Osteocyte (in vitro differentiated cells): ENCODE data around the gene DDB1. TPM values are rescaled to one million over a fixed set of nuclear protein-coding genes. Genes with fewer than 3 reads are reported as not detected.
"Not testable (repeated sequence)": the region's sequence is repeated elsewhere in the genome, so short reads cannot be mapped to it uniquely, and the experiment has no call there.

Experiments used
- DNase-seq: peaks from one replicate; pipeline ENCODE4 v3.0.0; 2021; ENCODE audit warnings: mixed read lengths; ENCODE audit not compliant: unreplicated experiment; ENCODE audit errors: extremely low spot score
- H3K27ac Mint-ChIP-seq: one replicate; pipeline ENCODE4 v1.8.0; 2021; ENCODE audit warnings: mild to moderate bottlenecking, mixed read lengths; ENCODE audit not compliant: unreplicated experiment
- H3K27me3 Mint-ChIP-seq: one replicate; pipeline ENCODE4 v1.8.0; 2021; ENCODE audit warnings: mixed read lengths; ENCODE audit not compliant: unreplicated experiment
- H3K36me3 Mint-ChIP-seq: one replicate; pipeline ENCODE4 v1.8.0; 2021; ENCODE audit warnings: mixed read lengths; ENCODE audit not compliant: unreplicated experiment
- H3K4me1 Mint-ChIP-seq: one replicate; pipeline ENCODE4 v1.8.0; 2021; ENCODE audit warnings: mixed read lengths; ENCODE audit not compliant: unreplicated experiment
- H3K4me3 Mint-ChIP-seq: one replicate; pipeline ENCODE4 v1.8.0; 2021; ENCODE audit warnings: mild to moderate bottlenecking, moderate library complexity, mixed read lengths; ENCODE audit not compliant: unreplicated experiment
- H3K9me3 Mint-ChIP-seq: one replicate; pipeline ENCODE4 v1.8.0; 2021; ENCODE audit warnings: mixed read lengths; ENCODE audit not compliant: unreplicated experiment
- CTCF ChIP-seq: fragments of 200-600 bp; sonication (generic); IDR thresholded peaks from 2 replicates; pipeline ENCODE4 v1.5.0; 2021; ENCODE audit warnings: antibody characterized with exemption, mild to moderate bottlenecking, moderate library complexity
- total RNA-seq: library from RNA; stranded (reverse); gene quantifications from 2 replicates; pipeline ENCODE4 v1.2.1, GENCODE V29; 2021

Gene DDB1
- total RNA-seq, 1 donor from 2014 or later = 266 TPM

GRCh38 chr11:61254403-61255025, 78.4 kb downstream of the DDB1 start:
- Mint-ChIP-seq H3K4me1 (peaks cover 3% of the 10 kb centered on the region), H3K36me3 (peaks cover 2% of the 10 kb centered on the region), H3K4me3 (no peak overlapping the region), H3K9me3 (no peaks in the 10 kb centered on the region), H3K27ac (no peak overlapping the region), H3K27me3 (peaks cover 4% of the 10 kb centered on the region)
- no peak for DNase-seq
- TF ChIP-seq CTCF = peak; percentile 89

DNA sequence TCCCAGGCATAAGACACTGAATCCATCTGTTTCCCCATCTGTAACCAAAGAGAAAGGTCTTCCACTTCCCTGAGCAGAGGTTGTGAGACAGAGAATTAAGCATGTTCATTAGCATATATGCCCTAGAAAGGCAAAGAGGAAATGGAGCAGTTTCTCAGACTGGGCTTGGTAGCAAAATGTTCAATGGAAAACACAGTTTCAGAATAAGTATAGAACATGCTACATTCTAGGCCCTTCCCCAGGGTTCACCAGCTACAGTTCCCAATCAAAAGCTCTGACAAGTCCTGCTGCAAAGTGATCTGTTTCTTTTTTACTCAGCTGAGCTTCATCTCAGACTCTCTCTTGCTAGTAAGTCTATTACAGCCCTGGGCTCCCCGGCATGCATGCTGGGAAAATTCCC, 80.6 kb downstream of the DDB1 start:
- H3K9me3 Mint-ChIP-seq, H3K4me3 Mint-ChIP-seq, H3K4me1 Mint-ChIP-seq, DNase-seq, H3K27me3 Mint-ChIP-seq, H3K27ac Mint-ChIP-seq, H3K36me3 Mint-ChIP-seq: not testable (repeated sequence)

DNA sequence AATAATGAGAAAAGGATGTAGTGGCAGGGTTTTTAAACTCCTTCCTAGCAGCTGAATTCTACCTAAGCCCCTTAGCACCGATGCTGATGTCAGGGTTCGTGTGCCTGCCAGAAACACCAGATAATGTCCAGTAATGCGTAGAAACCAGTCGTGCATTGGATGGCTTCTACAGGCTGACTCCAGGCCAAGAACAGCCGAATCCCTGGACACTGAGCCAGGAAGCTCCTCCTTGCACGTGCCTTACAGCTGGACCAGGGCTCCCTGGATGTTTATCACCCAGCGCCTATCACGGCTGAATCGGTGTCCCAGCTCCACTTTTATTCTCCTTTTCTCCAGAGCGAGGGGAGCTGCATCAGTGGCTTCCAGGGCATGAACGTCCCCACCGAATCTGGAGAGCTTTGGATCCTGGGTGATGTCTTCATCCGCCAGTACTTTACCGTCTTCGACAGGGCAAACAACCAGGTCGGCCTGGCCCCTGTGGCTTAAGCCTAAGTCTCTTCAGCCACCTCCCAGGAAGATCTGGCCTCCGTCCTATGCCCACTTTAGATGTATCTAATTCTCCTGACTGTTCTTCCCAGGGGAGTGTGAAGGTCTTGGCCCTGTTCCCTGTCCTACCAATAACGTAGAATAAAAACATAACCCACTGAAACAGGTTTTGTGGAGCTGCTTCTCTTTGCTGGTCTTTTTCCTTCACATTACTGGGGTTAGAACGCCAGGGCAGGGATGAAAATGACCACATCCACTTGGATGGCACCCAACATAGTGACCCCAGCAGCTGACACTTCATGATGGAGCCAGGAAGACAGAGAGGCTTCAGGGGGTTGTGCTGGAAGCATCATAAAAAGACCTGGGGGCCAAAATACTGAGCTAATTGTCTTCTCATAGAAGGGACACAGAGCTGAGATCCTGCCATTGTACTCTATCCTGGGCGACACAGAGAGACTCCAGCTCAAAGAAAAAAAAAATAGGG, 81.8 kb downstream of the DDB1 start:
- H3K4me3 Mint-ChIP-seq, H3K9me3 Mint-ChIP-seq, H3K27ac Mint-ChIP-seq, H3K27me3 Mint-ChIP-seq, H3K36me3 Mint-ChIP-seq, H3K4me1 Mint-ChIP-seq, DNase-seq: not testable (repeated sequence)

Other genes with a start within 250 kb of the DDB1 start
- not detected in 2 replicates for gene CD5, start 230.6 kb downstream of the DDB1 start, total RNA-seq
- gene VPS37C, start 171.7 kb downstream of the DDB1 start, total RNA-seq = 19.6 and 21.2 TPM in 2 replicates
- gene PGA3, start 129.6 kb downstream of the DDB1 start, total RNA-seq = not detected in 2 replicates
- not detected in 2 replicates for gene PGA4, start 110.8 kb downstream of the DDB1 start, total RNA-seq
- gene PGA5, start 91.9 kb downstream of the DDB1 start, total RNA-seq = not detected in 2 replicates
- gene VWCE, start 37.8 kb downstream of the DDB1 start, total RNA-seq = 8.8 and 10.7 TPM in 2 replicates
- gene TKFC, start 123 bp upstream of the DDB1 start, total RNA-seq = 41.7 and 46.3 TPM in 2 replicates
- gene CYB561A3, start 28.8 kb upstream of the DDB1 start, total RNA-seq = 49.5 and 57.0 TPM in 2 replicates
- 49.4 and 51.3 TPM in 2 replicates for gene TMEM138, start 29.3 kb upstream of the DDB1 start, total RNA-seq
- 11.3 and 11.4 TPM in 2 replicates for gene TMEM216, start 59.5 kb upstream of the DDB1 start, total RNA-seq
- gene CPSF7, start 96.9 kb upstream of the DDB1 start, total RNA-seq = 80.0 and 82.7 TPM in 2 replicates
- 35.7 and 40.5 TPM in 2 replicates for gene SDHAF2, start 97.0 kb upstream of the DDB1 start, total RNA-seq
- gene LRRC10B, start 175.6 kb upstream of the DDB1 start, total RNA-seq = not detected in 2 replicates
- 0.10 and 0.11 TPM in 2 replicates for gene SYT7, start 248.0 kb upstream of the DDB1 start, total RNA-seq